OCI-LY7 (cell line): ENCODE results near the gene FTSJ3. TPM values are rescaled to one million over a fixed set of nuclear protein-coding genes. Genes with fewer than 3 reads are reported as not detected.
A peak's percentile ranks its signal among the peaks of the same experiment; 100 is the strongest.

Experiments used
- BruUV-seq: library from RNA; stranded (reverse); fragments of 400-500 nt; replicated peaks from 2 replicates; lab custom pipeline; 2021; lab: Mats Ljungman, UMichigan
- CTCF ChIA-PET: fragments of 300-600 bp; sonication (Branson Sonifier 250); formaldehyde crosslinking; loops from one replicate; lab custom pipeline; 2022; ENCODE audit warnings: antibody characterized with exemption; ENCODE audit not compliant: unreplicated experiment; lab: Charles Lee
- POLR2A ChIA-PET: fragments of 300-600 bp; sonication (Branson Sonifier 250); formaldehyde crosslinking; loops from one replicate; lab custom pipeline; 2022; ENCODE audit warnings: antibody characterized with exemption; lab: Charles Lee
- DNase-seq: peaks from one replicate; pipeline ENCODE4 v3.0.0-alpha.2; 2015; ENCODE audit warnings: low spot score
- H2AFZ ChIP-seq: fragments of 200-600 bp; sonication (generic), shearing (Covaris generic); 2 replicates; pipeline ENCODE4 v1.6.1; 2014; ENCODE audit warnings: mild to moderate bottlenecking, antibody characterized with exemption, low read length, moderate library complexity
- H3K27ac ChIP-seq: fragments of 200-600 bp; sonication (generic); 2 replicates; pipeline ENCODE4 v1.5.1; 2014; ENCODE audit warnings: mixed run types, low read depth, mild to moderate bottlenecking, moderate library complexity, low read length, inconsistent platforms; ENCODE audit not compliant: poor library complexity, severe bottlenecking
- H3K36me3 ChIP-seq: fragments of 200-600 bp; sonication (generic); 2 replicates; pipeline ENCODE4 v1.6.1; 2014; ENCODE audit warnings: mild to moderate bottlenecking, antibody characterized with exemption, low read length, moderate library complexity, mixed read lengths; ENCODE audit not compliant: insufficient read depth
- H3K4me1 ChIP-seq: fragments of 200-600 bp; sonication (generic); 2 replicates; pipeline ENCODE4 v1.5.1; 2014; ENCODE audit warnings: mild to moderate bottlenecking, low read length; ENCODE audit not compliant: insufficient read depth, poor library complexity, severe bottlenecking
- H3K4me2 ChIP-seq: fragments of 200-600 bp; sonication (generic); 2 replicates; pipeline ENCODE4 v1.6.1; 2014; ENCODE audit warnings: mild to moderate bottlenecking, low read length
- H3K4me3 ChIP-seq: fragments of 200-600 bp; sonication (generic); 2 replicates; pipeline ENCODE4 v1.5.1; 2014; ENCODE audit warnings: mild to moderate bottlenecking, low read depth, low read length; ENCODE audit not compliant: poor library complexity, severe bottlenecking
- H3K79me2 ChIP-seq: fragments of 200-600 bp; sonication (generic); 2 replicates; pipeline ENCODE4 v1.6.1; 2016; ENCODE audit warnings: low read depth, mild to moderate bottlenecking, low read length, moderate library complexity, mixed read lengths; ENCODE audit not compliant: insufficient read depth
- H3K9me2 ChIP-seq: fragments of 200-600 bp; sonication (generic); 2 replicates; pipeline ENCODE4 v1.6.1; 2016; ENCODE audit warnings: mild to moderate bottlenecking, low read length, mixed read lengths; ENCODE audit not compliant: insufficient read depth
- H3K9me3 ChIP-seq: fragments of 200-600 bp; sonication (generic); 2 replicates; pipeline ENCODE4 v1.6.1; 2014; ENCODE audit warnings: mild to moderate bottlenecking, mixed run types, low read length, mixed read lengths
- H4K20me1 ChIP-seq: fragments of 200-600 bp; sonication (generic); 2 replicates; pipeline ENCODE4 v1.6.1; 2014; ENCODE audit warnings: mild to moderate bottlenecking, antibody characterized with exemption, low read length, moderate library complexity, mixed read lengths; ENCODE audit not compliant: insufficient read depth
- CTCF ChIP-seq: fragments of 200-600 bp; sonication (generic); conservative IDR thresholded peaks from 2 replicates; pipeline ENCODE4 v1.5.1; 2014; ENCODE audit warnings: mild to moderate bottlenecking, antibody characterized with exemption, low read length, moderate library complexity, mixed read lengths
- EZH2phosphoT487 ChIP-seq: fragments of 200-600 bp; sonication (generic); IDR thresholded peaks from 2 replicates; pipeline ENCODE4 v1.6.1; 2018; ENCODE audit warnings: low read depth, borderline replicate concordance, mild to moderate bottlenecking, mixed run types, antibody characterized with exemption, low read length, moderate library complexity, mixed read lengths
- intact Hi-C: fragments of 100-400 bp; cut with micrococcal nuclease; formaldehyde crosslinking; loops from one replicate; pipeline ENCODE4 v1.10.0; 2022; ENCODE audit not compliant: unreplicated experiment
- total RNA-seq, 2 experiments: library from RNA; depleted of rRNA in 1 of 2; stranded (reverse); fragments of >200 nt in 1 of 2; shearing (Covaris generic) in 1 of 2; gene quantifications; 2 replicates each; pipeline ENCODE4 v1.2.3, GENCODE V29; 2014 to 2022

Gene FTSJ3
- total RNA-seq, 2 experiments from 2014 or later, result 32.4 to 49.0 TPM

- Histone ChIP-seq H2AFZ (no peak overlapping the region), H3K9me2 (no peaks in the 10 kb centered on the region), H4K20me1 (peaks cover 39% of the 10 kb centered on the region), H3K27ac (peak overlapping the region; percentile 93), H3K9me3 (no peaks in the 10 kb centered on the region), H3K4me1 (peaks cover 28% of the 10 kb centered on the region), H3K4me3 (peak overlapping the region; percentile 90), H3K36me3 (peaks cover 72% of the 10 kb centered on the region), H3K4me2 (peak overlapping the region; percentile 80), H3K79me2 (peaks cover 92% of the 10 kb centered on the region)
- POLR2A ChIA-PET, result interaction anchor here (0.8 to 2.0 kb wide), 6 partner anchors 8 to 77 kb away, joined by 3 to 5 read pairs (median 4); no protein-coding TSS in a partner anchor
- no peak for DNase-seq
- CTCF ChIA-PET, result no interaction called here
- TF ChIP-seq EZH2phosphoT487, result no peak
- no TSS peak for BruUV-seq
- intact Hi-C loops, result loop anchor here (10.0 kb wide), 2 partner anchors 151 to 221 kb away; partner anchors contain the start of genes DCAF7 and MAP3K3
Observed at GRCh38 chr17:63775420-63775819, 52.0 kb downstream of the FTSJ3 start.

DNA sequence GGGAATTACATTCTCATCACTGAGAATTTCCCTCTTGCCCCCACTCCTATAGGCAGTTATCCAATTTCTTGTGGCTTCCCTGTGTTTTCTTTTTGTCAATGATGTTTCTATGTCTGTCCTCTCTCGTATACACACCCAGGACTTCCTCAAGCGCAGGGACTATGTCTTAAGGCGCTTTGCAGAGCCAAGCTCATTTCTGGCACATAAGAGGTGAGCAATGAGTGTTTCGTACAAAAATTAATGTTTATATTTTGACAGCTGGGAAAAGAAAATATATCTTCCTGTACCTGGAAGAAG, 52.5 kb downstream of the FTSJ3 start:
- CTCF ChIA-PET, result no interaction called here
- peaks cover 73% of the 10 kb centered on the region for H3K36me3 ChIP-seq
- no peaks in the 10 kb centered on the region for H3K9me2 ChIP-seq
- peak overlapping the region; percentile 90 for H3K4me3 ChIP-seq
- peaks cover 35% of the 10 kb centered on the region for H4K20me1 ChIP-seq
- TF ChIP-seq CTCF, result no peak
- TF ChIP-seq EZH2phosphoT487, result no peak
- H3K9me3 ChIP-seq, result no peaks in the 10 kb centered on the region
- H3K79me2 ChIP-seq, result peaks cover 92% of the 10 kb centered on the region
- POLR2A ChIA-PET, result interaction anchor here (0.8 to 2.0 kb wide), 5 partner anchors 8 to 76 kb away, joined by 3 to 5 read pairs (median 4); no protein-coding TSS in a partner anchor
- peaks cover 31% of the 10 kb centered on the region for H3K4me1 ChIP-seq
- intact Hi-C loops, result loop anchor here (10.0 kb wide), 2 partner anchors 150 to 220 kb away; partner anchors contain the start of genes DCAF7 and MAP3K3
- no peak overlapping the region for H2AFZ ChIP-seq
- H3K4me2 ChIP-seq, result peak overlapping the region; percentile 80
- peak; percentile 49 for DNase-seq
- peak overlapping the region; percentile 93 for H3K27ac ChIP-seq
- BruUV-seq, result no TSS peak

DNA sequence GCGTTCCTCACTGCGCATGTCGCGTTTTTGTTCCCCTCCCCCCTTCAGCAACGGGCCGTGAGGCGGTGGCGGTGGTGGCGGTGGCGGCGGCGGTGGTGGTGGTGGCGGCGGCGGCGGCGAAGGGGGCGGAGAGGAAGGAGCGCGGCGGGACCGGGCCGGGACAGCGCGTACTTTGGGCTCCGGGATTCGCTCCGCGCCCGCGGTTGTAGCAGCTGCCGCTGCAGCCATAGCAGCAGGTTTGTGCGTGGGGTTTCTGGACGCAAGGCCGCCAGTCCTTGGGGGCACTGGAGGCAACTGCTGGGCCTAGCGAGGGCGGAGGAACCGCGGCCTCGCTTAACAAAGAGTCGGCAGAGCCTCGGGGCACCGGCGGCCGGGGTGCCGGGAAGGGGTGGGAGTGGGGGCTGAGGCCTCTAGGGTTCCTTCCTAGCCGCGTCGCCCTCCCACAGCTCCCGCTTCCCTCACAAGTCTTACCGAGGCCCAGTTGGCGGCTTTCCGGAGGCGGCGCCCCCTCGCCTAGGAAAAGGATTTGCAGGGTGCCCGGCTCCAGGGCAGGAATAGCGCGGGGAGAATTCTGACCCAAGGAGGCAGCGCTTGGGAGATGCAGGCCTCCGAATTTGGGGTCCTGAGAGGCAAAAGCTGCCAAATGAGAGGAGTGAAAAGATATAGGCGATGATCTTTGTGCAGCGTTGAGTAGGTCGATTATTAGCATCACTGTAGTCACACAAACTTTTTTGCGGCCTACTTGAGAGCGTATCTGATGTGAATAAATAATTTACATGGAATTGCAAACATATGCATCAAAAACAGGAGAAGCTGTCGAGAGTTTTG, 53.1 kb downstream of the FTSJ3 start, which contains the start of gene DDX42:
TSS of gene DDX42 (plus strand) at position 30 of the 828 bp plus-strand sequence. CDS start 12,880 bp downstream, outside the sequence.
- POLR2A ChIA-PET, result interaction anchor here (0.8 to 2.6 kb wide), 8 partner anchors 7 to 76 kb away, joined by 3 to 11 read pairs (median 4); no protein-coding TSS in a partner anchor
- peak within 1 kb of the TSS; percentile 90 for H3K4me3 ChIP-seq
- H3K79me2 ChIP-seq, result peaks cover 92% of the 10 kb centered on the region
- peak within 1 kb of the TSS; percentile 83 for H3K4me2 ChIP-seq
- no peaks in the 10 kb centered on the region for H3K9me3 ChIP-seq
- TF ChIP-seq CTCF, result peak; percentile 44; the same call in 1 of the 2 replicates
- no peak for TF ChIP-seq EZH2phosphoT487
- BruUV-seq, result no TSS peak
- peak within 1 kb of the TSS; percentile 65; the same call in 1 of the 2 replicates for H2AFZ ChIP-seq
- peak within 1 kb of the TSS; percentile 93 for H3K27ac ChIP-seq
- intact Hi-C loops, result loop anchor here (10.0 kb wide), 2 partner anchors 150 to 220 kb away; partner anchors contain the start of genes DCAF7 and MAP3K3
- peaks cover 35% of the 10 kb centered on the region for H4K20me1 ChIP-seq
- H3K36me3 ChIP-seq, result peaks cover 71% of the 10 kb centered on the region
- H3K9me2 ChIP-seq, result no peaks in the 10 kb centered on the region
- peak; percentile 69 for DNase-seq
- peaks cover 31% of the 10 kb centered on the region for H3K4me1 ChIP-seq
- CTCF ChIA-PET, result interaction anchor here (0.7 kb wide), 1 partner anchor 140 kb away, joined by 3 read pairs; no protein-coding TSS in a partner anchor
